ENCODE data around the gene SMARCC1. TPM values are rescaled to one million over a fixed set of nuclear protein-coding genes. Genes with fewer than 3 reads are reported as not detected.

SMARCC1 gene
- total RNA-seq, 2 donors from 2014 or later = 37.2 to 38.7 TPM

DNA sequence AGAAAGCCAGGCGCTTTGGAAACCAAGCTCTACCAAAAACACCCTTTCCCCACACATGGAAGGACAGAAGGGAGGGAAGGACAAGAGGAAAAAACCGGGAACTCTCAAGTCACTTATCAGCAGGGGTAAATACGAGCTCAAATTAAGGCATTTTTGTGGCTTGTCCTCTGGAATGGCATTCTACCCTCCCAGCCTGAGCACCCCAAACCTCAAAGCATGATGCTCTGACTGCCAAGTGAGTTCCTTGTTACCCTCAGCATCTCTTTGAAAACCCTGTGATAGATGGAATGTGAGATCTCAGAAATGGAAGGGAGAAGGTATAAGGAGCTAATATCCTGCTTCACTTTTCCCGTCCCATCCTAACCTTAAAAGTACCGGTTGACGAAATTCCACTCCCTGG is 194.9 kb downstream of the SMARCC1 start:
- H3K27me3 ChIP-seq (replicated peaks; ENCODE audit: insufficient read depth) = no peaks in the 10 kb centered on the region
- no peaks in the 10 kb centered on the region for H3K9me3 ChIP-seq
- no peak for ATAC-seq (ENCODE audit: insufficient number of reproducible peaks, low FRiP score, low read depth)
- H3K27ac ChIP-seq = no peak overlapping the region
- H3K4me1 ChIP-seq (ENCODE audit: control insufficient read depth in 1 of 2, low read depth in 2 of 2) = no peaks in the 10 kb centered on the region
- TF ChIP-seq, protein P1, sequence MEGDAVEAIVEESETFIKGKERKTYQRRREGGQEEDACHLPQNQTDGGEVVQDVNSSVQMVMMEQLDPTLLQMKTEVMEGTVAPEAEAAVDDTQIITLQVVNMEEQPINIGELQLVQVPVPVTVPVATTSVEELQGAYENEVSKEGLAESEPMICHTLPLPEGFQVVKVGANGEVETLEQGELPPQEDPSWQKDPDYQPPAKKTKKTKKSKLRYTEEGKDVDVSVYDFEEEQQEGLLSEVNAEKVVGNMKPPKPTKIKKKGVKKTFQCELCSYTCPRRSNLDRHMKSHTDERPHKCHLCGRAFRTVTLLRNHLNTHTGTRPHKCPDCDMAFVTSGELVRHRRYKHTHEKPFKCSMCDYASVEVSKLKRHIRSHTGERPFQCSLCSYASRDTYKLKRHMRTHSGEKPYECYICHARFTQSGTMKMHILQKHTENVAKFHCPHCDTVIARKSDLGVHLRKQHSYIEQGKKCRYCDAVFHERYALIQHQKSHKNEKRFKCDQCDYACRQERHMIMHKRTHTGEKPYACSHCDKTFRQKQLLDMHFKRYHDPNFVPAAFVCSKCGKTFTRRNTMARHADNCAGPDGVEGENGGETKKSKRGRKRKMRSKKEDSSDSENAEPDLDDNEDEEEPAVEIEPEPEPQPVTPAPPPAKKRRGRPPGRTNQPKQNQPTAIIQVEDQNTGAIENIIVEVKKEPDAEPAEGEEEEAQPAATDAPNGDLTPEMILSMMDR (IDR thresholded peaks at IDR 0.05) = no peak
- no peak overlapping the region for H3K4me3 ChIP-seq
- H3K36me3 ChIP-seq = peaks cover 19% of the 10 kb centered on the region
- no peak for DNase-seq (ENCODE audit: low spot score)

DNA sequence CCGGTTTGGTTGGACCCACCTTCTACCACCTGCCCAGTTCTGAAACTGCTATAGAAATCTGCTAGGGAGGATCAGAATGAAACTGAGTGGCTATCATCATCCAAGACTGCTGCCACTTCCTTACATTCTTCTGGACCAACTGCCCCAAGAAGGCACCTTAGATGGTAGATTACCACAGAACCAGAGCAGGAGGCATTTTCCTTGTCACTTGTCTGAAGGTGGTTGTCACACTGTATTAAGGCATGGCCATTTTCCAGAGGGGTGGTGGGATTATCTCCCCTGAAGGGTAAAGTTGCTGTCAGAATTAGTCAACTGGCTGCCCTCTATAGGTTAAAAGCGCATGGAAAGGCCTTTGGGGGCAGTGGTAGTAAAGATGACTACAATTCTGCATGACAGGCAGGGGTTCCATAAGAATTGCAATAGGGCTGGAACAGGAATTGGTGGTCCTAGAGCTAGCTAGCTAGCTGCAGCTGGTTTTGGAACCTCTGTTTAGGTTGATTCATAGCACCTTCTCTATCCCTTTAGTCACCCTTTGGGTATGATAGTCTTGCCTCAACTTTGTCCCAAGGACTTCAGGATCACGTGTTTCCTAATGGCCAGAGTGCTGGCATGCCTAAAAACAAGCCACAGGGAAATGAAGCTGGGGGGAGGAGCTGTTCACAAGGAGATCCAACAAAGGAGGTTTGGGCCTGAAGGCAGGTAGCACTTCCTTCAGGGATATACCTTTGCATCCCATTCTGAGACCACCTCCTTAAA is 198.2 kb downstream of the SMARCC1 start:
- DNase-seq (ENCODE audit: low spot score) = no peak

DNA sequence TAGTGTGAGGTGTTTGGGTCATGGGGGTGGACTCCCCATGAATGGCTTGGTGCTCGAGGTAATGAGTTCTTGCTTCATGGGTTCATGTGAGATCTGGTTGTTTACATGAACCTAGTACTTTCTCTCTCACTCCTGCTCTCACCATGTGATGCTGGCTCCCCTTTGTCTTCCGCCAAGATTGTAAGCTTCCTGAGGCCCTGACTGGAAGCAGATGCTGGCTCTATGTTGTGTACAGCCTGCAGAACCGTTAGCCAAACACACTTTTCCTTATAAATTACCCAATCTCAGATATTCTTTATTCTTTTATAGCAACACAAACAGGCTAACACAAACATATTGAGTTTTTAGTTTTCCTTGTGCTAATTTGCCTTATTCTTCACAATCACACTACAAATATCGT is 199.9 kb downstream of the SMARCC1 start:
- no peaks in the 10 kb centered on the region for H3K27me3 ChIP-seq (replicated peaks; ENCODE audit: insufficient read depth)
- no peak overlapping the region for H3K27ac ChIP-seq
- H3K4me1 ChIP-seq (ENCODE audit: control insufficient read depth in 1 of 2, low read depth in 2 of 2) = peaks cover 0 to 14% of the 10 kb centered on the region in 2 donors
- no peak for ATAC-seq (ENCODE audit: insufficient number of reproducible peaks, low FRiP score, low read depth)
- TF ChIP-seq, protein P1 (IDR thresholded peaks at IDR 0.05) = no peak
- H3K4me3 ChIP-seq = no peak overlapping the region
- no peaks in the 10 kb centered on the region for H3K36me3 ChIP-seq
- no peaks in the 10 kb centered on the region for H3K9me3 ChIP-seq
- DNase-seq (ENCODE audit: low spot score) = no peak

More for the DNA sequence above, 198.2 kb downstream of the SMARCC1 start:
- Histone ChIP-seq H3K4me1 (ENCODE audit: control insufficient read depth in 1 of 2, low read depth in 2 of 2) (peaks cover 0 to 6% of the 10 kb centered on the region in 2 donors), H3K4me3 (no peak overlapping the region), H3K27ac (no peak overlapping the region), H3K36me3 (peaks cover 11% of the 10 kb centered on the region), H3K27me3 (replicated peaks; ENCODE audit: insufficient read depth) (no peaks in the 10 kb centered on the region), H3K9me3 (no peaks in the 10 kb centered on the region)
- no peak for ATAC-seq (ENCODE audit: insufficient number of reproducible peaks, low FRiP score, low read depth)
- TF ChIP-seq, protein P1 (IDR thresholded peaks at IDR 0.05) = no peak

DNA sequence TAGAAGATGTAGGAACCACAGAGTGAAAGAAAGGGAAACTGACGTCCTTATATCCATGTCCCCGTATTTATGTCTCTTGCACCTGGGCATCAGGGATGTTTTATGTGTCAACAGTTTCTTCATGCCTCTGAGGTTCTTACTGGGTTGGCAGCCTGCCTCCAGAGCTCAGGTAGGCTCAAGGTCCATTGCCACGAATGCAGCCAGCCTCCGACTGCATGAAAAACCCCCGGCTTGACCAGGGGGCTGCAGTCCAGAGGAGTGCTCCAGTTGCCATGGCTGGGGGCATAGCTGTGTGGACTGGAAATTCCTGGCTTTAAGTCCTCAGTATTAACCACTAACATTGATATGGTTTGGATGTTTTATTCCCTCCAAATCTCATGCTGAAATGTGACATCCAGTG is 200.3 kb downstream of the SMARCC1 start:
- Histone ChIP-seq H3K4me1 (ENCODE audit: control insufficient read depth in 1 of 2, low read depth in 2 of 2) (peaks cover 0 to 14% of the 10 kb centered on the region in 2 donors), H3K27ac (no peak overlapping the region), H3K36me3 (no peaks in the 10 kb centered on the region), H3K27me3 (replicated peaks; ENCODE audit: insufficient read depth) (no peaks in the 10 kb centered on the region), H3K4me3 (no peak overlapping the region), H3K9me3 (no peaks in the 10 kb centered on the region)
- ATAC-seq (ENCODE audit: insufficient number of reproducible peaks, low FRiP score, low read depth) (no peak), DNase-seq (ENCODE audit: low spot score) (no peak)
- TF ChIP-seq, protein P1 (IDR thresholded peaks at IDR 0.05) = no peak

DNA sequence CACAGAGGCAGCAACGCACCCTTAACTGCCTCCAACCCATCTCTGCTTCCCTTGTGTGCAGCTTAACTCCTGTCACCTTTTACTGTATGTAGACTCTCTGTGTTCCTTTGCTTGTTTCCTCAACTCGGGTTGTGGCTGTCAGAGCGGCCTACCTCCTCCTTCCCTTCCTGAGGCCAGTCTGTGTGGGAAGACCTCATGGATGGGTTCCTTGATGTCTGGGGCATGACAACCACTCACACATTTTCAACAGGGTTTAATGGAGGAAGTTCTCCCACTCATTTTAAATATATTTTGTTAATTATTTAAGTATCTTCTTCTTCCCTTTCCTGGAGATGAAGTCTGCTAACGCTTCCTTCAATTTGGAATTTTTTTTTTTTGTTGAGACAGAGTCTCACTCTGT is 201.2 kb downstream of the SMARCC1 start:
- DNase-seq (ENCODE audit: low spot score) = no peak
- Histone ChIP-seq H3K27ac (no peak overlapping the region), H3K27me3 (replicated peaks; ENCODE audit: insufficient read depth) (no peaks in the 10 kb centered on the region), H3K4me1 (ENCODE audit: control insufficient read depth in 1 of 2, low read depth in 2 of 2) (peaks cover 0 to 14% of the 10 kb centered on the region in 2 donors), H3K9me3 (no peaks in the 10 kb centered on the region), H3K4me3 (no peak overlapping the region), H3K36me3 (no peaks in the 10 kb centered on the region)
- no peak for ATAC-seq (ENCODE audit: insufficient number of reproducible peaks, low FRiP score, low read depth)
- TF ChIP-seq, protein P1 (IDR thresholded peaks at IDR 0.05) = no peak

All from thoracic aorta (tissue), 2 donors.